Body of pancreas (tissue), 4 donors: ENCODE data around the gene WLS.

ENCODE experiments used
- CTCF ChIP-seq, 7 experiments: fragments of 450-650 bp in 4 of 7; fragments of 200-600 bp in 3 of 7; sonication (generic) in 3 of 7; IDR thresholded peaks; one replicate each; pipeline ENCODE4 v1.5.1; 2016 to 2019; ENCODE audit warnings: antibody characterized with exemption in 7 of 7
- POLR2A ChIP-seq, 3 donors: fragments of 450-650 bp; IDR thresholded peaks; one replicate each; pipeline ENCODE4 v1.6.1; 2016; ENCODE audit warnings: antibody characterized with exemption in 3 of 3, mild to moderate bottlenecking in 2 of 3

DNA sequence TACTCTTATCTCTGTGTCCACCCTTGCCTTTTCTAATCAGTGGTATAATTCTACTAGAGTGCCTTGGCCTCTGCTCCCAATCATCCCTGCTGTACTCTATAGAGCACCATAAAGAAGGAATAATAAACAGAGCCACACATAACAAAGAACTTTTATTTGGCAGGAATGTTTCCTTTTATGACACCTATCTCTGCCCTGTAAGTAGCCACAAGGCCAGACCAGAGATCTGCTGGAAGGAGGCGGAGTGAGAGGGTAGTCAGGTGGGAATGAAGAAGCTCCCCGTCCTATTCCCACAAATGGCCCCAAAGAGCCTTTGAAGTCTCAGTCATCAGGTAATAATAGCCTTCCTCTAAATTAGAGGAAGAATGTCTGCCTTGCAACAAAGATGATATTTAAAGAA, 32.7 kb downstream of the WLS start:
- no peak for TF ChIP-seq CTCF (IDR thresholded peaks at IDR 0.05)
- TF ChIP-seq POLR2A (IDR thresholded peaks at IDR 0.05) = no peak
